ENCODE results near the gene PLBD2.
A peak's percentile ranks its signal among the peaks of the same experiment; 100 is the strongest.

PLBD2 gene

DNA sequence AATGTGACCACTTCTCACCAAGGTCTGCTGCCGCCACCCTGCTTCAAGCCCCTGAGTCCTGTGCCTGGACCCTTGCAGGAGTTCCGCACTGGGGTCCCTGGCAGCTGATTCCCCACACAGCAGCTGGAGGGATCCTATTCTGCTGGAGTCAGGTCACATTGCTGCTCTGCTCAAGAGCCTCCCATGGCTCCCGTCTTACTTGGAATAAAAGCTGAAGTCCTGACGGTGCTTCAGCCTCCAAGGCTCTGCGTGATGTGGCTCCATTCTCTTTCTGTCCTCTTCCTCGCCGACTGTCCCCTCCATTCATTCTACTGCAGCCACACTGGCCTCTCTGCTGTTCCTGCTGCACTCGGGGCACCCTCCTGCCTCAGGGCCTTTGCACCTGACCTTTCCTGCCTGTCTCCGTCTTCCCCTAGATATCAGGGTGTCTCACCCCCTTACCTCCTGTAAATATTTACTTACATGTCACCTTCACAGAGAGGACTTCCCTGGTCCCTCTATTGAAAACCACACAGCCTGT, 56.2 kb downstream of the PLBD2 start:
- no peak for DNase-seq

DNA sequence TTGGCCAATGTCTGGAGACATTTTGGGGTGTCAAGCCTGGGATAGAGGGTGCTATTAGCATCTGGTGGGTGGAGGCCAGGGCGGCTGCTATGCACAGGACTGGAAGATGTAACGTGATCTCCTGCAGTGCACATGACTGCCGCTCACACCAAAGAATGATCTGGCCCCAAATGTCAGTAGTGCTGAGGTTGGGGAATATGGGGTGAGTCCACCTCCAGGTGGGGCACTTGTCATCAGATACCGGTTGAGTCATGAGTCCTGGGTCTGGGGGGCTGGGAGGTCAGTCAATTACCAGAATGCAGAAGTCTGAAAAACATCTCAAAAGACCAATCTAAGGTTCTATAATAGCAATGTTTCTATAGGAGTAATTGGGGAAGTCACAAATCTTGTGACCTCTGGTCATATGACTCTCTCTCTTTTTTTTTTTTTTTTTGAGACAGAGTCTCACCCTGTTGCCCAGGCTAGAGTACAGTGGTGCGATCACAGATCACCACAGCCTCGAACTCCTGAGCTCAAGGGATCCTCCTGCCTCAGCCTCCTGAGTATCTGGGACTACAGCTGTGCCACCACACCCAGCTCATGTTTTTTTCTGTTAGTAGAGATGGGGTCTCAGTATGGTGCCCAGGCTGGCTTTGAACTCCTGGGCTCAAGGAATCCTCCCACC, 57.8 kb downstream of the PLBD2 start:
- DNase-seq: no peak

DNA sequence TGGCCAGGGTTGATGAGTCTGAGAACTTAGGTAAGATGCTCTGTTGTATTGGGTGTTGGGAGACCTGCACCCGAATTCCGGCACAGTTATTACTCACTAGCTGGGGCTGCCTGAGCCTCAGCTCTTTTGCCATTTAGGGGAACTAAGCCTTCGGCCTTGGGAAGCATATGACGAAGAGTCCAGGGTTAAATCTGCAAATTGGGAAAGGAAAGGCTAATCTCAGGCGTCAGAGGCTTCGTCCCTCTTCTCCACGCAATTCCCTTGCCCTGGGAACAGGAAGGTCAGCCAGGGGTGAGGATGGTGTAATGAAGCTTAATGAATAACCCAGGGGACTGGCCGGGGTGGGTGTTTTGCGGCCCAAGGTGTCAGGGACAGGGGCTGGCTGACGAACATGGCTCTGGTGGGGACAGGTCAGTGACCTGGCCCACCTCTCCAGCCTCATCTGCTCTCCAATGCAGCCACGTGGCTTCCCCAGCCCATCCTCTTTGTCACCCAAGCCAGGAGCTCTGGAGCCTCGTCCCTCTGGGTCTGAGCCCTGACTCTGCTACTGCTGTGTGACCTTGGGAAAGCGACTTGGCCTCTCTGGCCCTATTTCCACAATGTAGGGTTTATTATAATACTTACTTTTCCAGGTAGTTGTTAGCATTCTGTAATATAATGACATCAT, 60.0 kb downstream of the PLBD2 start:
- no peak for DNase-seq

DNA sequence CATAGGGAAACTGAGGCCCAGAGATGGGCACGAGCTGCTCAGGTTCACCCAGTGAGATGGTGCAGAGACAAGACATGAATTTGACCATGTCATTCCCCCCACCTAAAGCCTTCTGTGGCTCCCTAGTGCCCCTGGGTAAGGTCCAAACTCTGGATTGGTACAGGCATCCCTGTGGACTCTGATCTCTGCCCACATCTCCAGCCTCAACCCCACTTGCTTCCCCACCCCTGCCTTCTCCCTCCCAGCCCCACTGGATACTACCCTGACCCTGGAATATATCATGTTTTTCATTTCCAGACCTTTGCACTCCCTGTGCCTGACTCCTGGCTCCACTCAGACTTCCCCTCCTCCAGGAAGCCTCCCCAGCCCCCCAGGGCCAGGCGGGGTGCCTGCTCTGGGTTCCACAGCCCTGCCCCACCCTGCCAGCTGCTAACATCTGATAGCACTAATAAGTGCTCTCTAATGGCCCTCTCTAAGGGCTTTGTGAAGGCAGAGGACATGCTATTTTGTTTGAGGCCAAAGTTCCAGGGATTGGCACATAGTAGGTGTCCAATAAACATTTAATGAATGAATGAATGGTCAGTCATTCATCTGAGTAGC, 62.7 kb downstream of the PLBD2 start:
- DNase-seq: no peak

DNA sequence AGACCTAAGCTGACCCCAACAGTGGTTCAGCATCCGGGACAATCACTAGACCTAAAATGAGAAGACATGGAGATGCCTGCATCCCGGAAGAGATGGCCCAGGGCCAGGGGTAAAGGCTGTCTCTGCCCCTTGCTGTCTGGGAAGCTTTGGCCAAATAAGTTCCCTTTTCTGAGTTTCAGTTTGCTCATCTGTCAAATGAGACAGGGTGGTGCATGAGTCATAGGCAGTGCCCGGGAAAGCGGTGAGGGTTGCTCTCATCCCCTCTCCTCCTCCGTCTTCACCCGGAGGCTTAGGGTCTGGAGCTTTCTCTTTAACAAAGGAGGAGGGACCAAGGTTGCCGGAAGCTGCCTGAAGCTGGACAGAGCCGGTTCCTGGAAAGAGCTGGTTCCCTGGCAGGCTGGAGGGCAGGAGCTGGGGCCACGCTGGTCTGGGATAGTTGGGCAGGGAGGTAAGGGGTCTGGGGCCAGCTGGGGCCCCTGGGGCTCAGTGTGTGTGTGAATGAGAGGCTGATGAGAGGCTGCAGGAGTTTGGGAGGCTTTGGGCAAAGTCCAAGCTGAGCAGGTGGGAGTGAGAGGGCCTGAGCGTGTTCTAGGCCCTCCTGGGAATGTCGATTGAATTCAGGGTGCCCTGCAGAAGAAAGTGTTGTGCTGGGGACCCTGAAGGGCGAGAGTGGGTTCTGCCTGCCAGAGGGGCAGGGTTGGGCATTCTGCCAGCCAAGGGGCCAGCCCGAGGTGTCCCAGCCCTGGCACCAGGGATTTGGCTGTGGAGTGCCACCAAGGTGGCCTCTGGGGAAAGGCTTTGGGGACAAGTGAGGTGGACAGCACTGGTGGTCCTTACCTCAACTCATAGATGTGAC, 63.9 kb downstream of the PLBD2 start, which contains the start of gene SDSL:
SDSL (plus strand) TSS at position 351 of the 856 bp plus-strand sequence. CDS start 5,603 bp downstream, outside the sequence.
- peak in 43 of 51 donors; percentile 10 to 79 (median 53) for DNase-seq

DNA sequence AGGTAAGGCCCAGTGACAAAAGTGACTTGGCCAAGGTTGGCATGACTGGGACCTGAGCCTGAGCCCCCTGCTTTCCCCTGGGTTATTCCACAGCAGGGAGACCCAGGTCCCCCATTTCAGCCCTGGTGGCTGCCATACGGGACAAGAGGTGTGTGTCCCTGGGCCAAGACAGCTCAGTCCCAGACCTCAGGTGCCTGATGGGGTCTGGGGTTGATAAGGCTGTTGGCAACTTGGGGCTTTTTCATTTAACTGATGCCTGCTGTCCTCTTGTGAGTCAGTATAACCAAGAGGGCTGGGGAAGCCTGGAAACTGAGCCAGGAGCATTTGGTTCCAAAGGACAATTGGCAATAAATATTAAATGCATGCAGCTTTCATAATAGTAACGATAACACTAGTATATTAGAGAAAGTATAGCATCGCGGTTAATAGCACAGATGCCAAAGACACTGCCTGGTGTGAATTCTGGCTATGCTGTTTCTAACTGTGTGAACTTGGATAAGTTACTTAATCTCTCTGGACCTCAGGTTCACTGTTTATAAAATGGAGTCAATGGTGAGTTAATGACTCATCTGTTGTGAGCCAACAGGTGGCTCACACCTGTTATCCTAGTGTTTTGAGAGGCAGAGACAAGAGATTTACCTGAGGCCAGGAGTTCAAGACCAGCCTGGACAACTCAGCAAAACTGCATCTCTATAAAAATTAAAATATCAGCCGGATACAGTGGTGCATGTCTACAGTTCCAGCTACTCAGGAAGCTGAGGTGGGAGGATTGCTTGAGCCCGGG, 64.7 kb downstream of the PLBD2 start:
- no peak for DNase-seq

DNA sequence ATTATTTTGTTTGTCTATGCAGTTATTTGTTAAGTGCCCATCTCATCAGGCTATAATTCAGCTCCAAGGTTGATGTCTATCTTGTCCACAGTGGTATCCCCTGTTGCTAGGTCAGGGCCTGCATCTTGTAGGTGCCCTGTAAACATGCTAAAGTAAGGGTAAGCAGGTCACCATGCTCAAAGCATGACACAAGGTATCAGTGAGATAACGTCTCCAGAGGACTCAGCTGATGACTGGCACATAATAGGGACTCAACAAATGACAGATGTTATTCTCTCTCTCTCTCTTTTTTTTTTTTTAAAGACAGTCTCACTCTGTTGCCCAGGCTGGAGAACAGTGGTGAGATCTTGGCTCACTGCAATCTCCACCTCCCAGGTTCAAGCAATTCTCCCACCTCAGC, 66.1 kb downstream of the PLBD2 start:
- no peak for DNase-seq

DNA sequence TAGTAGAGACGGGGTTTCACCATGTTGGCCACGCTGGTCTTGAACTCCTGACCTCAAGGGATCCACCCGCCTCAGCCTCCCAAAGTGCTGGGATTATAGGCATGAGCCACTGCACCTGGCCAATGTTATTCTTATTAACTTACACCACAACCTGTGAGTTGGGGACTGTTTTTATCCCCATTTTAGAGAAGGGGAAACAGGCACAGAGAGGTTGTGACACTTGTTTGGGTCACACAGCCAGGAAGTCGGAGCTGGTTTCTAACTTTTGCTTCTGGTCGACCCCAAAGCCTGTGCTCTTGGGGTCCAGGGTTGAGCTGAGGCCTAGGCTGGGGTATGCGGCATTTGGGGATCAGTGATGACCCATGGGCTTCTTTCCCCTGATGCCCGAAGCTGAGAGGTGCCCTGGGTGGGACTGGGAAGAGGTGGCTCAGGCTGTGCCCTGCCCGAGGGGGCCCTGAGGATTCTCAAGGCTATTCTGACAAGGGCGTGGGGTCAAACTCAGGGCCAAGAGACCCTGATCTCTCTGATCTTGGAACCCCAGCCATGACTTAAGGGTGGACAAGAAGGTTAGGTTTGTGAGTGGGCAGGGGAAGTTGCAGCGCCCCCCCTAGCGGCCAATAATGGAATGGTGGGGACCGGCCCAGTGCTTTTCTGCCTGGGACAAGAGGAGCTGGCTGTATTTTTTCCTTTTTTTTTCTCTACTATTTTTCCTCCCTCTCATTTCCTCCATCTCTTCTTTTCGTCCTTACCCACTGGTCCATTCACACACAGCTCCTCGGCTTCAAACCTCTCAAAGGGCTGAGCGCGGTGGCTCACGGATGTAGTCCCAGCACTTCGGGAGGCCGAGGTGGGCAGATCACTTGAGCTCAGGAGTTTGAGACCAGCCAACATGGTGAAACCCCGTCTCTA, 66.8 kb downstream of the PLBD2 start:
- DNase-seq: peak in 38 of 51 donors; percentile 6 to 74 (median 32)

DNA sequence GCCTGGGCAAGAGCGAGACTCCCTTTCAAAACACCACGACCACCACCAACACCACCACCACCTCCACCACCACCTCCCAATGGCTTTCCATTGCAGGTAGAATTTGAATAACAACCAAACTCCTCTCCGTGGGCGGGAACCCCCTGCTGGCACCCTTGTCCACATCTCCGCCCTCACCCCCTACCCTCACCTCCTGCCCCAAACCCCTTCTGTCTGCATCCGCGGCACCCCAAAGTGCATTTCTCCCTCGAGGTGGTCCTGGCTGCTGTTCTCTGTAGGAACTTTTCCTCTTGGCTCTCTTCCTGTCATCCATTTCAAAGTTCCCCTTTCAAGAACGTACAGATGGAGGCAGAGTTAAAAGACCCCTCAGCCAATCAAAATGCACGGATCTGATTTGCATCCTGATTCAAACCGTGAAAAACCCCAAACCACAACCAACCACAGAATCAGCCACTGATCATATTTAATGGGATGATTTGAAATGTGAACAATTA, 67.6 kb downstream of the PLBD2 start:
- DNase-seq: no peak

DNA sequence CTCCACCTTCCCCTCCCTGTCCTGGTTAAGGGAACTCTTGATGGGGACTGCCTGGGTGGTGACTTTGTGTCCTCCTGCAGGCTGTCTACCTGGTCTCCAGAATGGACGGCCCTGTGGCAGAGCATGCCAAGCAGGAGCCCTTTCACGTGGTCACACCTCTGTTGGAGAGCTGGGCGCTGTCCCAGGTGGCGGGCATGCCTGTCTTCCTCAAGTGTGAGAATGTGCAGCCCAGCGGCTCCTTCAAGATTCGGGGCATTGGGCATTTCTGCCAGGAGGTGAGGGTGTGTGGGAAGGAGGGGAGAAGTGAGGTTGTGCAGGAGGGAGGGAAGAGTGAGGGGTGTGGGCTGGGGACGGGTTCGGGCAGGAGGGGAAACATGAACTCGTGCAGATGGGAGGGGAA, 69.5 kb downstream of the PLBD2 start:
- no peak for DNase-seq

DNA sequence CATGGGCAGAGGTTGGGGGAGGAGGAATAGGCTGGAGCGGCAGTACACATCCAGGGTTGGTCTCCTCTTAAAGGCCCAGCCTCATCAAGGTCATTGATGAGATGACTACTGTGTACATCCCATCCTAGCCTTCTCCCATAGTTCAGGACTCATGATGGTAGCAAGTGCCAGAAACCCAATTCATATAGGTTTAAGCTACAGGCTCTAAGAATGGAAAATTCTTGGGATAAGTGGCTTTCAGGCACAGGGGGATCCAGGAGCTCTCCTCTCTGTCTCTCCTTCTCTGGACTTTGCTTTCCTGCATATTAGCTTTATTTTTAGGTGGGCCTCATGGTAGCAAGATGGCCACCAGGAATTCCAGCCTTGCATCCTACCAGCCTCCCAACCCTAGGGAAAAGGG, 70.1 kb downstream of the PLBD2 start:
- no peak for DNase-seq

DNA sequence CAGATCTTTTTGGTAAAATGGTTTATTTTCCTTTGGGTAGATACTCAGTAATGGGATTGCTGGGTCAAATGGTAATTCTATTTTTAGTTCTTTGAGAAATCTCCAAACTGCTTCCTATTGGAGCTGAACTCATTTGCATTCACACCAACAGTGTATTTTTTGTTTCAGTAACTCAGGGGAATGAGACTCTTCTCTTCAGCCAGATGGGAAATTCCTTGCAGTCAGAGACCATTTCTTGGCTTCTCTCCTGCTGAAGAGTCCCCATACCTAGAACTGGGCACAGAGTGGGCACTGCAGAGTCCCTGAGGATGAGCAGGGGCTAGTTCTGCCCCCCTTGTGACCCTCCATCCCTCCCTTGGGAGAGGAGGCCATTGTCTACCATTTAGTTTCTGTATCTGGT, 74.6 kb downstream of the PLBD2 start:
- peak in 1 of 51 donors; percentile 14 for DNase-seq

DNA sequence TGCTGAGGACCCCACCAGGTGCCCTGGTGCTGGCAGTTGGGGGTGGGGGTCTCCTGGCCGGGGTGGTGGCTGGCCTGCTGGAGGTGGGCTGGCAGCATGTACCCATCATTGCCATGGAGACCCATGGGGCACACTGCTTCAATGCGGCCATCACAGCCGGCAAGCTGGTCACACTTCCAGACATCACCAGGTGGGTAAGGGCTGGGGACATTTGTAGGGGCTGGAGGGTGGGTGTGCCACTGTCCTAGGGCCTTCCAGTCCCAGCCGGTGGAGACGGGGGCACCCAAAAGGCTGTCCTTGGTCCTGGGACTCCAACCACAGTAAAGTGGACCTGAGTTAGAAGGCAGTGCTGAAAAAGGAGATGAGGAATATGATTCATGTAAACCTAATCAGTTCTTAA, 77.0 kb downstream of the PLBD2 start:
- DNase-seq: no peak

DNA sequence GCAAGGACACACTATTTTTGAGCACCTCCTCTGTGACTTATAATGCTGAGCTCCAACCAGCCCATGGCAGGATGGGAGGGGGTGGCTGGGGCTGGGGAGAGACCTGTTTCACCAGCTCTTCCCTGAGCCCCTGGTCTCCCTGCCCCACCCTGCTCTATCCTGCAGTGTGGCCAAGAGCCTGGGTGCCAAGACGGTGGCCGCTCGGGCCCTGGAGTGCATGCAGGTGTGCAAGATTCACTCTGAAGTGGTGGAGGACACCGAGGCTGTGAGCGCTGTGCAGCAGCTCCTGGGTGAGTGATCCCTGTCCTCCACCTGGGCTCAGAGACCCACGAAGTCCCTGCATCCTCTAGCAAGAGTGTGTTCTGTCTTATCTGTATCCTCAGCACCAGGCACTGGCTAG, 78.2 kb downstream of the PLBD2 start:
- no peak for DNase-seq

DNA sequence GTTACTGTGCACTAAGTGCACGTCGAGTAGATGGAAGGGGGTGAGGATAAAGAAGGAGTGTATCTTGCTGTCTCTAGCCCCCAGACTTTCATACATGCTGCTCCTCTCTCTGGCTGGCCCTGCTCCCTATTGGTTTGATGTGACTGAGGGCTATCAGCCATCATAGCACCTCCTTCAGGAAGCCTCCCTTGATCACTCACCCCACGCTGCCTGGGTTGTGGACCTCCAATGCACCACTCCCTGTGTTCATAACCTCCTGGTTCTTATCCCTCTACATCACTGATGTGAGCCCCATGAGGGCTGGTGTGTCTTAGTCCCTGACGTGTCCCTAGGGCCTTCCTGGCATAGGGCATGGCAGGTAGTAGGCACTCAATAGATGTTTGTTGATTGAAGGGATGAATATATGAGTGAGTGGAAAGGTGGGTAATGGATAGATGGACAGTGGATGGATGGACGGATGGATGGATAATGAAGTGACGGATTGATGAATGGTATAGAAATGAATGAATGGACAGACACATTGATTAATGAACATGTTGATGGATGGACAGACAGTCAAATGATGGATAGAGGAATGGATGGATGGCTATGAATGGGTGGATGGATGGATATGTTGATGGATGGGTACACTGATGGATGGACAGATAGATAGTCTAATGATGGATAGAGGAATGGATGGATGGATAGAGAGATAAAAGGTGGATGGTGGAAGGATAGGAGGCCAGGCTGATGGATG, 78.8 kb downstream of the PLBD2 start:
- DNase-seq: no peak

DNA sequence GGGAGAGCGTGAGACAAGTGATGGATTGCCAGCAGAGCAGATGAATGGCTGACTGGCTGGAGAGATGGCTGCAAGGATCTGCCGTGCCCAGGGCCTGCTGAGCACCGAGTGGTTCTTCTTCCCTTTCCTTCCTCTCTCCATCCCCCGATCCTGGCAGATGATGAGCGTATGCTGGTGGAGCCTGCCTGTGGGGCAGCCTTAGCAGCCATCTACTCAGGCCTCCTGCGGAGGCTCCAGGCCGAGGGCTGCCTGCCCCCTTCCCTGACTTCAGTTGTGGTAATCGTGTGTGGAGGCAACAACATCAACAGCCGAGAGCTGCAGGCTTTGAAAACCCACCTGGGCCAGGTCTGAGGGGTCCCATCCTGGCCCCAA, 79.3 kb downstream of the PLBD2 start:
- no peak for DNase-seq

DNA sequence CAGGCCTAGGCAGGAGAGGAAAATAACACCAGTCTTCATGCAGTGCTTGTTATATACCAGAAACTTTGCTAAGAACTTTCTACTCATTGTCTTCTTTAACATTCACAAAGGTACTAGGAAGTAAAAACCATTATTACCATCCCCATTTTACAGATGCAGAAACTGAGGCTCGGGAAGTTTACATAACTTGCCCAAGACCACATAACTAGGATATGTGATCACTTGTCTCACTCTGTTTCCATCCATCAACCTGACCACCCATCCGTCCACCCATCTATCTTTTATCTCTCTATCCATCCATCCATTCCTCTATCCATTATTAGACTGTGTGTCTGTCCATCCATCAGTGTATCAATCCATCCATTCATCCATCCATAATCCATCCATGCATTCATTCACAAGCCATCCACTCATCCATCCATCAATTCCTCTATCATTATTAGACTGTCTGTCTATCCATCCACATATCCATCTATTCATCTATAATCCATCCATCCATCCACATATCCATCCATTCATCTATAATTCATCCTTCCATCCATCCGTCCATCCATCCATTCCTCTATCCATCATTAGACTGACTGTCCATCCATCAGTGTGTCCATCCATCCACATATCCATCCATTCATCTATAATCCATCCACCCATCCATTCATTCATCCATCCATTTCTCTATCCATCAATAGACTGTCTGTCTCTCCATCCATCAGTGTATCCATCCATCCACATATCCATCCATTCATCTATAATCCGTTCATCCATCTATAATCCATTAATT, 80.3 kb downstream of the PLBD2 start:
- DNase-seq: no peak

DNA sequence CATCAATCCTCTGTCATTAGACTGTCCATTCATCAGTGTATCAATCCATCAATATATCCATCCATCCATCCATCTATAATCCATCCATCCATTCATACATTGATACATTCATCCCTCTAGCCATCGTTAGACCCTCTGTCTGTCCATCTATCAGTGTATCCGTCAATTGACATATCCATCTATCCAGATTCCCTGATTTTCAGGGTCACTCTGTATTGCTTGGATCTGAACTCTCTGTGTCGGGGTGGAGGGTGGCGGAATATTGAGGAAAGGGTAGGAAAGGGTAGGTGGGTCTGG, 80.9 kb downstream of the PLBD2 start:
- no peak for DNase-seq

All from hypothalamus (tissue), 51 donors.